ENCODE results near the gene FBXO47.

DNA sequence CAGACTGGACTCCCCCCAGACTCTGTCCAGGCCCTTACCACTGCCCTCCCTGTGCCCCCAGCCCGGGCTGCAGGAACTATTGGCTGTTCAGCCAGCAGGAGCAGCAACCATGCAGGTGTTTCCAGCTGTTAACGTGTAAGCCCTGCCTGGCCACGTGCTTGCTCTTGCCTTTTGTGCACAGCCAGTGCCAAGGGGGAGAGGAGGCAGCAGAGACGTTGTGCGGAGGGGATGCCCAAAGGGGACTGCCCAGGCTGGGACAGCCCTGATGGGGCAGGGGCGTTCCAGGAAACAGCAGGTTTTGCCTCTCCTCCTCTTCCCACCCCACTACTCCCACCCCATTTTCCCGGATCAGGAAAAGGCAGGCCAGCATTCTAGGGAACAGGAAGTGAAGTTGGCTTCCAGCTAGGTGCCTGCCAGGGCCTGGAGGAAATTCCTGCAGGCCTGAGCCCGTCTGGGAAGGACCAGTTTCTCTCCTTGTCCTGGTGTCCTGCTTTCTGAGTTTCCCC, 58.5 kb downstream of the FBXO47 start:
- TF ChIP-seq POLR2AphosphoS5 (IDR thresholded peaks at IDR 0.05; ENCODE audit: insufficient read depth, low read depth, low read length) = no peak
- TF ChIP-seq, protein P1, sequence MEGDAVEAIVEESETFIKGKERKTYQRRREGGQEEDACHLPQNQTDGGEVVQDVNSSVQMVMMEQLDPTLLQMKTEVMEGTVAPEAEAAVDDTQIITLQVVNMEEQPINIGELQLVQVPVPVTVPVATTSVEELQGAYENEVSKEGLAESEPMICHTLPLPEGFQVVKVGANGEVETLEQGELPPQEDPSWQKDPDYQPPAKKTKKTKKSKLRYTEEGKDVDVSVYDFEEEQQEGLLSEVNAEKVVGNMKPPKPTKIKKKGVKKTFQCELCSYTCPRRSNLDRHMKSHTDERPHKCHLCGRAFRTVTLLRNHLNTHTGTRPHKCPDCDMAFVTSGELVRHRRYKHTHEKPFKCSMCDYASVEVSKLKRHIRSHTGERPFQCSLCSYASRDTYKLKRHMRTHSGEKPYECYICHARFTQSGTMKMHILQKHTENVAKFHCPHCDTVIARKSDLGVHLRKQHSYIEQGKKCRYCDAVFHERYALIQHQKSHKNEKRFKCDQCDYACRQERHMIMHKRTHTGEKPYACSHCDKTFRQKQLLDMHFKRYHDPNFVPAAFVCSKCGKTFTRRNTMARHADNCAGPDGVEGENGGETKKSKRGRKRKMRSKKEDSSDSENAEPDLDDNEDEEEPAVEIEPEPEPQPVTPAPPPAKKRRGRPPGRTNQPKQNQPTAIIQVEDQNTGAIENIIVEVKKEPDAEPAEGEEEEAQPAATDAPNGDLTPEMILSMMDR (IDR thresholded peaks at IDR 0.05; ENCODE audit: extremely low read depth in 1 of 2, insufficient read depth in 1 of 2, low read depth in 1 of 2, low read length in 2 of 2) = no peak
- no peak for TF ChIP-seq EZH2 (IDR thresholded peaks at IDR 0.05; ENCODE audit: borderline replicate concordance, low read depth, low read length, severe bottlenecking)
- TF ChIP-seq POLR2A (IDR thresholded peaks at IDR 0.05; ENCODE audit: low read depth, low read length) = no peak
- TF ChIP-seq GATA2 (IDR thresholded peaks at IDR 0.05; ENCODE audit: insufficient read depth, insufficient read length, low read depth, low read length) = no peak

All from endothelial cell of umbilical vein (primary cell).